Measurements from ENCODE around the gene ECPAS.

GRCh38 chr9:111414406-111414805 lies 69.8 kb downstream of the ECPAS start:
- no peak for TF ChIP-seq EZH2 (IDR thresholded peaks at IDR 0.05; ENCODE audit: low read depth)
- TF ChIP-seq, protein P1, sequence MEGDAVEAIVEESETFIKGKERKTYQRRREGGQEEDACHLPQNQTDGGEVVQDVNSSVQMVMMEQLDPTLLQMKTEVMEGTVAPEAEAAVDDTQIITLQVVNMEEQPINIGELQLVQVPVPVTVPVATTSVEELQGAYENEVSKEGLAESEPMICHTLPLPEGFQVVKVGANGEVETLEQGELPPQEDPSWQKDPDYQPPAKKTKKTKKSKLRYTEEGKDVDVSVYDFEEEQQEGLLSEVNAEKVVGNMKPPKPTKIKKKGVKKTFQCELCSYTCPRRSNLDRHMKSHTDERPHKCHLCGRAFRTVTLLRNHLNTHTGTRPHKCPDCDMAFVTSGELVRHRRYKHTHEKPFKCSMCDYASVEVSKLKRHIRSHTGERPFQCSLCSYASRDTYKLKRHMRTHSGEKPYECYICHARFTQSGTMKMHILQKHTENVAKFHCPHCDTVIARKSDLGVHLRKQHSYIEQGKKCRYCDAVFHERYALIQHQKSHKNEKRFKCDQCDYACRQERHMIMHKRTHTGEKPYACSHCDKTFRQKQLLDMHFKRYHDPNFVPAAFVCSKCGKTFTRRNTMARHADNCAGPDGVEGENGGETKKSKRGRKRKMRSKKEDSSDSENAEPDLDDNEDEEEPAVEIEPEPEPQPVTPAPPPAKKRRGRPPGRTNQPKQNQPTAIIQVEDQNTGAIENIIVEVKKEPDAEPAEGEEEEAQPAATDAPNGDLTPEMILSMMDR (conservative IDR thresholded peaks at IDR 0.05): no peak

Data from PC-9 (cell line).